Measurements from ENCODE around the gene DPYSL3. TPM values are rescaled to one million over a fixed set of nuclear protein-coding genes. Genes with fewer than 3 reads are reported as not detected.

The DPYSL3 gene
- total RNA-seq, 2 experiments from 2014 or later, result not detected

DNA sequence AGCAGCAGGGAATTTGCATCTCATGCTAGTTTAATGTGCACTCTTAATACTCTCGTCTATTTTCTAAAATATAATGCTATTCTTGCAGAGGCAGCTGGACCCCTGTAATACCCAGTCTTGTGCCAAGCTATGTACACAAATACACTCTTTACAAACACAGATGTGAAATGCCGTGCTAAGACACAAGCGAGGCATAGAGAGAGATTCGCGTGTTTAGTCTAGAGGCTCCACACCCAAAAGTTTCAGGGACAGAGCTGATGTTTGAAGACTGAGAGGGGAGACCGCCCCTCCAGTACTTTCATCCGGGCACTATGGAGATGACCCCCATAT, 1.2 kb downstream of the DPYSL3 start:
- H3K36me3 Mint-ChIP-seq, result peaks cover 5% of the 10 kb centered on the region
- DNase-seq, result no peak
- intact Hi-C loops (cut with micrococcal nuclease), result no loop called here
- H3K9me3 Mint-ChIP-seq, result peaks cover 3% of the 10 kb centered on the region
- ChIA-PET POLR2A (no interaction called here), CTCF (no interaction called here)
- peaks cover 7% of the 10 kb centered on the region for H3K4me1 Mint-ChIP-seq (ENCODE audit: low read depth)
- H3K27me3 Mint-ChIP-seq, result peaks cover 20% of the 10 kb centered on the region
- H3K27ac Mint-ChIP-seq, result no peak overlapping the region
- H3K4me3 Mint-ChIP-seq, result no peak overlapping the region

DNA sequence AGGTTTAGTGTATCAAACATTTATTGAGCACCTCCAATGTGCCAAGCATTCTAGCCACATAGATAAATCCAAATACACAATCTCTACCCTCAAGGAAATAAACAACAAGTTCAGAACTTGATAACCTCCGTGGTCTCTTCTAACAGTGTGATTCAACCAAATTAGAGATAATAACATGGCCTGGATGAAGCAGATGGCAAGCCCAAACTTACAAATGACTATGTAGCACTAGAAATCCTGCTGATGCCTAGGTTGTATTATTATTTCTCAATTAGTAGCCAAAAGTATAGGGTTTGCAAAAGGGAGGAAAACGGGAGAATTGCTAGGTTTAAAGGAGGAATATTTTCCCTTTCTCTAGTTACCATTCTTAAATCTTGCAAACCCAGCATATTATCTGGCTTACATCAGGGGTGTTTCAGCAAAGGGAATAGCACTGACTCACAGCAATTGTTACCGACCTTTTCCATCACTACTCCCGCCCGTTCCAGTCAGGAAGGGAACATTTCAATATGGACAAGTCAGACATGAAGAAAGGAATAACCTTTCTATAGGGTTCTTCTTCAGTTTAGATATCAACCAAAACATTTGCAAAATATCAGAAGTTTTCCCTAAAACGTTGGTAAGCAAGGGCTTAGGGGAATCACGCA, 2.3 kb downstream of the DPYSL3 start:
- peaks cover 7% of the 10 kb centered on the region for H3K4me1 Mint-ChIP-seq (ENCODE audit: low read depth)
- H3K36me3 Mint-ChIP-seq, result peaks cover 5% of the 10 kb centered on the region
- H3K27ac Mint-ChIP-seq, result no peak overlapping the region
- DNase-seq, result no peak
- peaks cover 3% of the 10 kb centered on the region for H3K9me3 Mint-ChIP-seq
- ChIA-PET POLR2A (no interaction called here), CTCF (no interaction called here)
- no peak overlapping the region for H3K4me3 Mint-ChIP-seq
- intact Hi-C loops (cut with micrococcal nuclease), result no loop called here
- H3K27me3 Mint-ChIP-seq, result peaks cover 20% of the 10 kb centered on the region

DNA sequence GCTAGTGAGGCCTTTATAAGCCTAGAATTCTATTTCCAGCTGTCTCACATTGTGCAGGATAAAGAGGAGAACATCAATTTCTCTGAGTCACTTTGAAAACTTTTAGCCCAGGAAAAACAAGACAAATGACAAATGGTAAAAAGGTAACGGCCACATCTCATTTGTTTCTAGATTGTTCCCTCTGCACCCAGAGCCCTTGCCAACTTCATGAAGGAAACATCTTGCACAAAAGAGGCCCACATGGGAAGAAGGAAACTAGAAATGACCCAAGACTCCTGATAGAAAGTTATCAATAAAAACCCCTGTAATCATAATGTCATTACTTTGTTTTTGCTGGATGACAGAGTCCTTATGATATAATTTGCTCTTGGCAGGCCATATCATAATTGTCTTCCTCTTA, 5.3 kb downstream of the DPYSL3 start:
- CTCF ChIA-PET, result no interaction called here
- intact Hi-C loops (cut with micrococcal nuclease), result no loop called here
- POLR2A ChIA-PET, result no interaction called here
- no peak overlapping the region for H3K27ac Mint-ChIP-seq
- no peak for DNase-seq
- H3K36me3 Mint-ChIP-seq, result peaks cover 2% of the 10 kb centered on the region
- peaks cover 3% of the 10 kb centered on the region for H3K9me3 Mint-ChIP-seq
- H3K27me3 Mint-ChIP-seq, result peaks cover 6% of the 10 kb centered on the region
- no peak overlapping the region for H3K4me3 Mint-ChIP-seq
- H3K4me1 Mint-ChIP-seq (ENCODE audit: low read depth), result no peaks in the 10 kb centered on the region

DNA sequence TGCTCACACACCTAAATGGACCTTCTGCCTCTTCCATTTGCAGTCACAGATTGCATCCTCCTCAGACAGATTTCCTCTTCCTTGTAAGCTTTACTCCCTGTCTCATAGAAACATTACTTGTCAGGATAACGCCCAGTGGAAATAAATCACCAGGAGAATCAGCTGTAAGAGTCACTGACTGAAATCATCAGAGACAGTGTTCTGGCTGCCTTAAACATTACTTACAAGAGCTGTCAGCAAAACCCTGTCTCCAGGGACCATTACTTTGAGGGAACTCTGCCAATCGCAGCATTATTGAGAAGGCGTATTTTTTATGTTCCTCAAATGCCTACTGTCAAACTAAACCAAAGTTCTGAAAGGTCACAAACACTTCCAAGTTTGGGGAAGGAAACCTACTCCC, 5.9 kb downstream of the DPYSL3 start:
- peaks cover 3% of the 10 kb centered on the region for H3K9me3 Mint-ChIP-seq
- ChIA-PET POLR2A (no interaction called here), CTCF (no interaction called here)
- peaks cover 2% of the 10 kb centered on the region for H3K36me3 Mint-ChIP-seq
- H3K27me3 Mint-ChIP-seq, result peaks cover 5% of the 10 kb centered on the region
- no peak overlapping the region for H3K4me3 Mint-ChIP-seq
- H3K4me1 Mint-ChIP-seq (ENCODE audit: low read depth), result no peaks in the 10 kb centered on the region
- intact Hi-C loops (cut with micrococcal nuclease), result no loop called here
- no peak for DNase-seq
- no peak overlapping the region for H3K27ac Mint-ChIP-seq

DNA sequence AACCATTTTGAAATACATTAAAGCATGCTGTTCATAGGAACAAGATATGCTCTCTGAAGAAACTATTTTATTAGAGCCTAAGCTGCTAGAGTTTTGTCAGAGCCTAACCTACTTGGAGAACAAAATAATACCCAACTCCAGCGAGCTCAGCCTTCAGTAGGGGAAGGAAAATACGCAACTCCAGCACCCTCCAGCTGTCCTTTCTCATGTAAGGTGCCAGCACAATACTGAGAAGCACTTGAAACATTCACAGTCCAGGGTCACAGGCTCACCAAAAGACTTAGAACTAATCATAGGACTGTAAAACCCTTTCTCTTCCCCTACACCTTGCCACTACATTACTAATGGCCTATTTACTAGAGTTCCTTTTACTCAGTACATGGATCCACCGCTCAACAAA, 18.9 kb downstream of the DPYSL3 start:
- Mint-ChIP-seq H3K9me3 (no peaks in the 10 kb centered on the region), H3K27me3 (no peaks in the 10 kb centered on the region), H3K4me3 (no peak overlapping the region), H3K4me1 (ENCODE audit: low read depth) (no peaks in the 10 kb centered on the region), H3K36me3 (no peaks in the 10 kb centered on the region), H3K27ac (no peak overlapping the region)
- ChIA-PET POLR2A (no interaction called here), CTCF (no interaction called here)
- intact Hi-C loops (cut with micrococcal nuclease), result no loop called here
- DNase-seq, result no peak

DNA sequence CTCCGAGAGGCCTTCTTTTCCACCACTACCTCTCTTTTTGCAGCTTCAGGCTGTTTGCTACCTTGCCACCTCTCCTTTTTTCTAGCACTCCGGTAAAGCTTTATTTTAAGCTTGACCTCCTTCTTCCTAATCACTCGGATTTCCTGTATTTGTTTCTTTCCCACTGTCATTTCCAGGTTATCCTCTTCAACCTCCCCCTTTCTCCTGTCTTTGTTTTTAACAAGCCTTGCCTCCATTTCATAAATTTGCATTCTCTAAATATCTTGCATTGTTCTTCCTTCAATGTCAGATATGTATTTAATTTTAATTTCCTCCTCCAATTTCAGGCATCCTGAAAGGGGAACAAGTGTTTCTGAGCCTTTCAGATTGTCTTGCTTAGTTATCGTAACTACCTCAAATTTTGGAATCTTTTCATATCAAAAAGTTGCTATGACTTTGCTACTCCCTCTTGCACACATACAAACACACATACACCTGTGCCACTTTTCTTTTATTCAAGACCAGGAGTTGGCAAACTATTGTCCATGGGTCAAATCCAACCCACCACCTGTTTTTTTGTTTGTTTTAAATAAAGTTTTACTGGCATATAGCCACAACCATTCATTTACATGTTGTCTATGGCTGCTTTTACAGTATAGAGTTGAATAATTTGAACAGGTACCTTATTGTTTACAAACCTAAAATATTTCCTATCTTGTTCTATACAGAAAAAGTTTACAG, 22.7 kb downstream of the DPYSL3 start:
- no peaks in the 10 kb centered on the region for H3K36me3 Mint-ChIP-seq
- no peak for DNase-seq
- no peaks in the 10 kb centered on the region for H3K4me1 Mint-ChIP-seq (ENCODE audit: low read depth)
- H3K4me3 Mint-ChIP-seq, result no peak overlapping the region
- H3K27me3 Mint-ChIP-seq, result no peaks in the 10 kb centered on the region
- H3K9me3 Mint-ChIP-seq, result peaks cover 6% of the 10 kb centered on the region
- intact Hi-C loops (cut with micrococcal nuclease), result no loop called here
- H3K27ac Mint-ChIP-seq, result no peak overlapping the region
- POLR2A ChIA-PET, result no interaction called here
- CTCF ChIA-PET, result no interaction called here

DNA sequence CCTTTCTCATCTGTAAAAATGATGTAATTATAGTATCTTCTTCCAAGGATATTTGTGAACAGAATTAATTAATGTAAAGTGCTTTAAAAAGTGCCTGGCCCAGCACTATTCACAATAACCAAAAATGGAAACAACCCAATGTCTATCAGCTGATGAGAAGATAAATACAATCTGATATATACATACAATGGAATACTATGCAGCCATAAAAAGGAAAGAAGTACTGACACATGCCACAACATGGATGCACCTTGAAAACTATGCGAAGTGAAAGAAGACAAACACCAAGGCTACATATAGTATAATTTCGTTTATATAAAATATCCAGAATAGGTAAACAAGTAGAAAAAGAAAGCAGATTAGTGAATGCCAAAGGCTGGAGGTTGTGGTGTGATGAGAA, 24.1 kb downstream of the DPYSL3 start:
- intact Hi-C loops (cut with micrococcal nuclease), result no loop called here
- no peaks in the 10 kb centered on the region for H3K4me1 Mint-ChIP-seq (ENCODE audit: low read depth)
- H3K27ac Mint-ChIP-seq, result no peak overlapping the region
- DNase-seq, result no peak
- ChIA-PET POLR2A (no interaction called here), CTCF (no interaction called here)
- peaks cover 6% of the 10 kb centered on the region for H3K9me3 Mint-ChIP-seq
- no peak overlapping the region for H3K4me3 Mint-ChIP-seq
- H3K36me3 Mint-ChIP-seq, result no peaks in the 10 kb centered on the region
- H3K27me3 Mint-ChIP-seq, result no peaks in the 10 kb centered on the region

DNA sequence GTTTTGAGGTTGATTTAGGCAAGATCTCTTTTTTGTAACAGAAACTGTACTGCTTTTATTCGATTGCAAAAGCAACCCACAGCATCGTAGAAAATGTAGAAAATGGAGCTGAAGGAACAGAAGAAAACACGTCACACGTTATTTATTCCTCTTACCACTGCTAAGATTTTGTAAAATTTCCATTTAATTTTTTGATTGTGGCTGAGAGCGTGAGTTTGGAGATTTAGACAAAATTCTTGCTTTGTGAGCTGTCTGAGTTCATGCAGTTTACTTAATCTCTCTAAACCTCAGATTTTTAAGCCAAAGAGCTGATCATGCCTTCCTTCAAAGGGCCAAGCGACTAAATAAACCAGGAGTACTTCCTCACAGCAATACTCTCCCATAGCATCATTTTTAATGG, 24.8 kb downstream of the DPYSL3 start:
- no peak for DNase-seq
- POLR2A ChIA-PET, result no interaction called here
- intact Hi-C loops (cut with micrococcal nuclease), result no loop called here
- Mint-ChIP-seq H3K4me3 (no peak overlapping the region), H3K36me3 (no peaks in the 10 kb centered on the region), H3K9me3 (peaks cover 6% of the 10 kb centered on the region), H3K4me1 (ENCODE audit: low read depth) (no peaks in the 10 kb centered on the region), H3K27me3 (no peaks in the 10 kb centered on the region), H3K27ac (no peak overlapping the region)
- CTCF ChIA-PET, result no interaction called here

DNA sequence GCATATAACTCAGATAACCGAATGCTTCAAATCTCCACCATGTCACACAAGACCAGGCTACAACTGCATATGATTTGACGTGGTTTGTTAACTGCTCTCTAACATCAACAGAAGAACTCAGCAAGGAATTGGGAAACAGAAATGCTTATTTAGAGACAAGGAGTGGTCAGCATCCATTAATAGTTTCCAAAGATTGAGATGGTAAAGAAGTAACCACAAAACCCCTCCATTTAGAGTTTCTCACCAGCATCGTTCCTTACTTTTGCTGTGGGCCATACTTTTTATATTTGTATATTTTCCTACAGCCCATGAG, 25.2 kb downstream of the DPYSL3 start:
- Mint-ChIP-seq H3K27me3 (no peaks in the 10 kb centered on the region), H3K36me3 (no peaks in the 10 kb centered on the region), H3K4me1 (ENCODE audit: low read depth) (no peaks in the 10 kb centered on the region), H3K4me3 (no peak overlapping the region), H3K27ac (no peak overlapping the region), H3K9me3 (peaks cover 6% of the 10 kb centered on the region)
- intact Hi-C loops (cut with micrococcal nuclease), result no loop called here
- ChIA-PET POLR2A (no interaction called here), CTCF (no interaction called here)
- no peak for DNase-seq

DNA sequence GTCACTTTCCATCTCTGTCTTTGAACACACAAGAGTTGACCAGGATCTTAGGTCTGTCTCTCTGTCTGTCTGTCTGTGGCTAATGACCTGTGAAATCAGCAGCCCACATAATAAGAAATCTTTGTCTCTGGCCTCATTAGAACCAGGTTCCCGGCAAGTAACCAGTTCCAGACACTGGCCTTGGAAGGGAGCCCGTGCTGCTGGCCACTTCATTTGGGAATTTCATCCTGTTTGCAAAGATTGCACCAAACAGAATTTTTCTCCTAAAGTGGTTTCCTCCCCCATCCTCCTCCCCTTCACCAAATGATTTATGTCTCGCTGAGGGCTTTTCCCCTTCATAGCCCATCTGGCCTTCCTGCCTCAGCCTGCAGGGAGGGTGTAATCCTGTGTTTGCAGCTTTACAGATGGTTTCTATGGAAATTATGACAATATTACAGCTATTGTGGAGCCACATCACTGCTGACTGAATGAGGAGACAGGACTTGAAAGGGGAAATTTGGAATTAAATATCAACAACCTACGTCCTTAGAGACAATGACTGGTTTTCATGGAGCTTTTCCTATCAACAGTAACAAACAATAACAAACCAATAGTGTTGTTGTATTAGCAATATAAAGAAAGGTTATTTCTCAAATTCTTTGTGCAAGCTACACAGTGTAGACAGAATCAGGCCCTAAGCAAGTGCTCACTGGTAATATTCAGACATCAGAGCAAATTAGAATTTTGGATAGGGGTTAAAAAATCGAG, 25.7 kb downstream of the DPYSL3 start:
- no peak for DNase-seq
- Mint-ChIP-seq H3K4me1 (ENCODE audit: low read depth) (no peaks in the 10 kb centered on the region), H3K36me3 (no peaks in the 10 kb centered on the region), H3K4me3 (no peak overlapping the region), H3K9me3 (peaks cover 6% of the 10 kb centered on the region), H3K27ac (no peak overlapping the region), H3K27me3 (no peaks in the 10 kb centered on the region)
- ChIA-PET POLR2A (no interaction called here), CTCF (no interaction called here)
- intact Hi-C loops (cut with micrococcal nuclease), result no loop called here

DNA sequence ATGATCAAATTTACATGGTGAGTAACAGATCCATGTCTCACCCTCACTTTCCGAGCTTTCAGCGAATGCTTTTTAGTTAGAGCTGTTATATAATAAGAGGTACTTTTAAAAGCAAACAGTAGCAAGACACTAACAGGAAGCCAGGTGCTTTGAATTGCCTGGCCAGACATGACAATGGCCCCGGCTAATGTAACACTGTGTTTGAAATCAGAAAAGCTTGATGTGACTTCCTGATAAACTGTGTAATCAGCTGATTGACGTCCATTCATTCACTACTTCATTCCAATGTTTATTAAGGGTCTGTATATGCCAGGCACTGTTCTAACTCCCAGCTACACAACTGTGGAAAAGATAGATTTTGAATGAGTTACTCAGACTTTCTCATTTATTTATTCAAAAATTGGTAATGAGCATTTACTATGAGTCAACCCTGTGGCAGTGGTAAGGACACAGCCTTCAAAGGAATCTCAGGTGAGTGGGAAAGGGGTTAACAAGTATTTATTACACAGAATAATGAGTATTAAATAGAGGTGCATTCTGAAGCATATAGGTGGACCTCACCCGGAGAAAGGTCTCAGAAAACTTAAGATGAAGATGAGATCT, 26.6 kb downstream of the DPYSL3 start:
- H3K4me1 Mint-ChIP-seq (ENCODE audit: low read depth), result no peaks in the 10 kb centered on the region
- no peaks in the 10 kb centered on the region for H3K27me3 Mint-ChIP-seq
- intact Hi-C loops (cut with micrococcal nuclease), result no loop called here
- no peak overlapping the region for H3K27ac Mint-ChIP-seq
- ChIA-PET POLR2A (no interaction called here), CTCF (no interaction called here)
- DNase-seq, result no peak
- H3K9me3 Mint-ChIP-seq, result peaks cover 6% of the 10 kb centered on the region
- H3K36me3 Mint-ChIP-seq, result no peaks in the 10 kb centered on the region
- no peak overlapping the region for H3K4me3 Mint-ChIP-seq

DNA sequence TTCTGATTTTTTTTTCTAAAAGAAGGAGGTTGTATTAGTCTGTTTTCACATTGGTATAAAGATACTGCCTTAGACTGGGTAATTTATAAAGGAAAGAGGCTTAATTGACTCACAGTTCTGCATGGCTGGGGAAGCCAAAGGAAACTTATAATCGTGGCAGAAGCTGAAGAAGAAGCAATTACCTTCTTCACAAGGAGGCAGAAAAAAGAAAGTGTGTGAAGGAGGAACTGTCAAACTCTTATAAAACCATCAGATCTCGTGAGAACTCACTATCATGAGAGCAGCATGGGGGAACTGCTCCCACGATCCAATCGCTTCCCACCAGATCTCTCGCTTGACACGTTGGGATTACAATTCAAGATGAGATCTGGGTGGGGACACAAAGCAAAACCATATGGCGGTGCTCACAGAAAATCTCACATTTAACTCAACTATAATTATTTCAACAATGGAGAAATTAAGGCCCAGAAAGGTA, 27.1 kb downstream of the DPYSL3 start:
- POLR2A ChIA-PET, result no interaction called here
- H3K27ac Mint-ChIP-seq, result no peak overlapping the region
- DNase-seq, result no peak
- no peaks in the 10 kb centered on the region for H3K4me1 Mint-ChIP-seq (ENCODE audit: low read depth)
- no peaks in the 10 kb centered on the region for H3K36me3 Mint-ChIP-seq
- intact Hi-C loops (cut with micrococcal nuclease), result no loop called here
- H3K4me3 Mint-ChIP-seq, result no peak overlapping the region
- no peaks in the 10 kb centered on the region for H3K27me3 Mint-ChIP-seq
- peaks cover 6% of the 10 kb centered on the region for H3K9me3 Mint-ChIP-seq
- CTCF ChIA-PET, result no interaction called here
